Measurements from ENCODE around the gene SAMD7. TPM values are rescaled to one million over a fixed set of nuclear protein-coding genes. Genes with fewer than 3 reads are reported as not detected.

The SAMD7 gene
- total RNA-seq, 4 donors from 2014 or later = not detected

DNA sequence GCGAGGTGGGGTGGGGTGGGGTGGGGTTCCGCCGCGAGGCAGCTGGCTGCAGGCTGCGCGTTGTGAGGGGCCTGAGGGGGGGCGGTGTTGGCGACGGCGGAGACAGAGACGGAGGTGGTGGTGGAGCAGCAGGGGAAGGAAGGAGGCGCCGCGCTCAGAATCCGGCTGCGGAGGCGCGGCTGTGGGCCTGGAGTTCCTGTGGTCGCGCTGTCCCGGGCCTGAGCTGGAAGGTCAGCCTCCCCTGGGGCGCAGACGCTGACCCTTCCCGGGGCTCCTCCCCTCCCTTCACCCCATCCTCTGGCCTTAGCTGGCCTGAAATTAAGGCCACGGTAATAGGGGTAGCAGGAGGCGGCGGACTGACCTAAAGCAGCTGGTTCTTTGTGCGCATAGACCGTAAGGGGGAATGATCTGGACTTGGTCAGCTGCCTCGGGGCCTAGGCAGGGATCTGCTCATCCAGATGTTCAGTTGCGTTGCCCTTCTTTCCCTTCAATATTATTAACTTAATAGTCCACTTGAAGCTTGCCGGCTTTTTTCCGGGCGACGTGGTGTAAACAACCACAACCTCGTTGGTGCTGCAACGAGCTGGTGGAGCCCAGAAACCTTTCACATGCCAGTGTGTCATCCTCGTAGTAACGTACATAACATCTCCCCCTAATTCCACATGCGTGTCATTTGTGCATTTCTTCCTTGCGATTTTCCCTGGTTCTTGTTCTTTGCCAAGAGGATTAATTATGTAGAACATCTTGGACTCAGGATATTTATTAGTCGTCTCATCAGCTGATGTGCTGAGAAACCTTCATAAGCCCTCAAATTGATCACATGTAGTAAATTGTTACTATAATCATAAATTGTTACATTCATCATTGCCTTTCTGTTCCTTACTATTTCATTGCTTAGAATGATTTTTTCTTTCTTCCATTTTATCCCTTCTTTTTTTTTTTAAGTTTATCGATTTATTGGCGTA is 55.9 kb downstream of the SAMD7 start:
- peaks cover 7 to 58% (median 11%) of the 10 kb centered on the region in 3 donors for H3K4me1 ChIP-seq
- H3K9me3 ChIP-seq = no peaks in the 10 kb centered on the region
- ATAC-seq = peak; percentile 72
- H3K27ac ChIP-seq = peak overlapping the region; percentile 91 to 98 (median 96)
- TF ChIP-seq CTCF (IDR thresholded peaks at IDR 0.05) = no peak
- no peak for TF ChIP-seq POLR2AphosphoS5 (IDR thresholded peaks at IDR 0.05)
- TF ChIP-seq EP300 (IDR thresholded peaks at IDR 0.05) = no peak
- no peak for TF ChIP-seq POLR2A (IDR thresholded peaks at IDR 0.05)
- H3K27me3 ChIP-seq = no peaks in the 10 kb centered on the region
- no peaks in the 10 kb centered on the region for H3K36me3 ChIP-seq
- WGBS, 2 donors (ENCODE audit: low coverage in 1 of 2) = 6 to 12% methylated on average over 9 to 19 of the region's 44 CpGs
- peak overlapping the region; percentile 82 to 83 for H3K4me3 ChIP-seq

DNA sequence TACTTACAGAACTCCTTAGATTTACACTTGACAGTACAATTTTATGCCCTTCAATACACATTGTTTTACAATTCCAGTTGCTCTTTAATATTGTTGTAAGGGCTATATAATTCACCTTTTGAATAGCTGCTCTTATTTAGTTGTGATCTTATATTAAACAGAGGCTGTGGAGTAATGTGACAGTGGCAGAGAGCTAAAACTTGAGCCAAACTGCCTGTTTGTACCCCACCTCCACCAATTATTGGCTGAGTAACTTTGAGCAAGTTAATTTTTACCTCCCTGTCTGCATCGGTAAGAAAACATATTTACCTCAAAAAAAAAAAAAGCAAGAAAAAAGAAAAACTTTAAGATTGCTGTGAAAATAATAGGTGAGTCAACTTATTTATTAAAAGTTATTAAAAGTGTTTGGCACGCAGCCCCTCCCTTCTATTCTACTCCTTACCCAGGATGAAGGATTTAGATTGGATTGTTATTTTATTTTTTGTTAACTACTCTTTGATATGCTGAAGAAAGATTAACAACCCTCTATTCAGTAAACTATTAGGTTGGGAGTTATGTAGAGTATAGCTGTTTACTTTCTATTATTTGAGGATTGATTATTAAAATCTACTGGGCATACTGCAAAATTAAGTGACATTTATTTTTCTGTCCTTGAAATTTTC is 57.0 kb downstream of the SAMD7 start:
- peaks cover 7 to 64% (median 11%) of the 10 kb centered on the region in 3 donors for H3K4me1 ChIP-seq
- H3K4me3 ChIP-seq = peak overlapping the region in 1 of 2 donors; percentile 83
- no peak for ATAC-seq
- no peaks in the 10 kb centered on the region for H3K36me3 ChIP-seq
- WGBS, 2 donors (ENCODE audit: low coverage in 1 of 2) = 42 to 48% methylated on average over 2 of the region's 2 CpGs
- TF ChIP-seq POLR2A (IDR thresholded peaks at IDR 0.05) (no peak), CTCF (IDR thresholded peaks at IDR 0.05) (no peak), POLR2AphosphoS5 (IDR thresholded peaks at IDR 0.05) (no peak), EP300 (IDR thresholded peaks at IDR 0.05) (no peak)
- no peaks in the 10 kb centered on the region for H3K9me3 ChIP-seq
- H3K27me3 ChIP-seq = no peaks in the 10 kb centered on the region
- peak overlapping the region in 1 of 4 donors; percentile 95 for H3K27ac ChIP-seq

- H3K36me3 ChIP-seq = peaks cover 0 to 2% of the 10 kb centered on the region in 2 donors
- H3K27ac ChIP-seq = no peak overlapping the region
- TF ChIP-seq POLR2AphosphoS5 (IDR thresholded peaks at IDR 0.05) (no peak), POLR2A (IDR thresholded peaks at IDR 0.05) (no peak), EP300 (IDR thresholded peaks at IDR 0.05) (no peak), CTCF (IDR thresholded peaks at IDR 0.05) (no peak)
- no peak for ATAC-seq
- 50 to 52% methylated on average over 5 of the region's 5 CpGs for WGBS, 2 donors (ENCODE audit: low coverage in 1 of 2)
- H3K4me3 ChIP-seq = no peak overlapping the region
- no peaks in the 10 kb centered on the region for H3K9me3 ChIP-seq
- peaks cover 7 to 73% (median 13%) of the 10 kb centered on the region in 3 donors for H3K4me1 ChIP-seq
- no peaks in the 10 kb centered on the region for H3K27me3 ChIP-seq
These were observed 58.1 kb downstream of the SAMD7 start for GRCh38 chr3:169969174-169970095.

DNA sequence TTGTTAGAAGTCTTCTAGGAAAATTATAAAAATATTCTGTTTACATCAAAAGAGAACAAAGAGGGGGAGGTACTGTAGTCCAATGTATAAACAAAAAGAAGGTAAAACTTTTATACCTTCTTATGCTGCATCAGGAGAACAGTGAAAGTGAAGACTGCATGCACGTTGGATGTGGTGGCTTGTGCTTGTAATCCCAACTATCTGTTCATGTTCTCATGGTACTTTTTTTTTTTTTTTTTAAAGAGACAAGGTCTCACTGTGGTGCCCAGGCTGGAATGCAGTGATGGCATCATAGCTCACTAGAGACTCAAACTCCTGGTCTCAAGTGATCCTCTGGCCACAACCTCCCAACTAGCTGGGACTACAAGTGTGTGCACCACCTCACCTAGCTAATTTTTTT is 59.5 kb downstream of the SAMD7 start:
- TF ChIP-seq EP300 (IDR thresholded peaks at IDR 0.05) = no peak
- no peak for TF ChIP-seq POLR2A (IDR thresholded peaks at IDR 0.05)
- no peak for TF ChIP-seq CTCF (IDR thresholded peaks at IDR 0.05)
- TF ChIP-seq POLR2AphosphoS5 (IDR thresholded peaks at IDR 0.05) = no peak
- H3K9me3 ChIP-seq = no peaks in the 10 kb centered on the region
- peaks cover 0 to 15% of the 10 kb centered on the region in 2 donors for H3K36me3 ChIP-seq
- peaks cover 7 to 73% (median 13%) of the 10 kb centered on the region in 3 donors for H3K4me1 ChIP-seq
- ATAC-seq = no peak
- no peak overlapping the region for H3K4me3 ChIP-seq
- H3K27ac ChIP-seq = no peak overlapping the region
- no peaks in the 10 kb centered on the region for H3K27me3 ChIP-seq
- 19 to 31% methylated on average over 1 of the region's 1 CpG for WGBS, 2 donors (ENCODE audit: low coverage in 1 of 2)
